Activated CD4-positive, alpha-beta T cell treated with anti-CD3 and anti-CD28 coated beads for 36 hours (primary cell): Measurements from ENCODE around the gene CIB1. TPM values are rescaled to one million over a fixed set of nuclear protein-coding genes. Genes with fewer than 3 reads are reported as not detected.
A peak's percentile ranks its signal among the peaks of the same experiment; 100 is the strongest.

Experiments
- ATAC-seq: fragments of 200-7000 bp; cut with Tn5 transposase; one replicate; pipeline ENCODE4 v1.10.0; 2021; ENCODE audit warnings: mild to moderate bottlenecking, moderate library complexity
- CTCF ChIA-PET: fragments of 350-600 bp; sonication (Branson Sonifier 250); formaldehyde crosslinking; loops from one replicate; lab custom pipeline; 2021; ENCODE audit warnings: antibody characterized with exemption; lab: Charles Lee
- POLR2A ChIA-PET: fragments of 350-600 bp; sonication (Branson Sonifier 250); formaldehyde crosslinking; loops from one replicate; lab custom pipeline; 2021; ENCODE audit warnings: antibody characterized with exemption, inconsistent platforms; lab: Charles Lee
- DNase-seq: peaks from one replicate; pipeline ENCODE4 v3.0.0-alpha.2; 2020
- H3K27ac Mint-ChIP-seq: one replicate; pipeline ENCODE4 v1.8.0; 2021; ENCODE audit warnings: mixed read lengths
- H3K27me3 Mint-ChIP-seq: one replicate; pipeline ENCODE4 v1.8.0; 2021; ENCODE audit warnings: mixed read lengths
- H3K36me3 Mint-ChIP-seq: one replicate; pipeline ENCODE4 v1.8.0; 2021; ENCODE audit warnings: low read depth, mixed read lengths
- H3K4me1 Mint-ChIP-seq: one replicate; pipeline ENCODE4 v1.8.0; 2021; ENCODE audit warnings: mixed read lengths
- H3K4me3 Mint-ChIP-seq: one replicate; pipeline ENCODE4 v1.8.0; 2021; ENCODE audit warnings: mild to moderate bottlenecking, moderate library complexity, mixed read lengths
- H3K9me3 Mint-ChIP-seq: one replicate; pipeline ENCODE4 v1.8.0; 2021; ENCODE audit warnings: low read depth, mixed read lengths
- intact Hi-C, 2 experiments: fragments of 100-400 bp; cut with DNase I in 1 of 2; cut with micrococcal nuclease in 1 of 2; formaldehyde crosslinking; loops; one replicate each; pipeline versions ENCODE4 v1.14.2 to v1.15.1; 2022 to 2024; cut with DNase I, micrococcal nuclease
- total RNA-seq, 2 experiments: library from RNA; stranded (reverse); gene quantifications; one replicate each; pipeline ENCODE4 v1.2.3, GENCODE V29; 2021

The CIB1 gene
- total RNA-seq, 2 experiments from 2014 or later, result 135 to 140 TPM

DNA sequence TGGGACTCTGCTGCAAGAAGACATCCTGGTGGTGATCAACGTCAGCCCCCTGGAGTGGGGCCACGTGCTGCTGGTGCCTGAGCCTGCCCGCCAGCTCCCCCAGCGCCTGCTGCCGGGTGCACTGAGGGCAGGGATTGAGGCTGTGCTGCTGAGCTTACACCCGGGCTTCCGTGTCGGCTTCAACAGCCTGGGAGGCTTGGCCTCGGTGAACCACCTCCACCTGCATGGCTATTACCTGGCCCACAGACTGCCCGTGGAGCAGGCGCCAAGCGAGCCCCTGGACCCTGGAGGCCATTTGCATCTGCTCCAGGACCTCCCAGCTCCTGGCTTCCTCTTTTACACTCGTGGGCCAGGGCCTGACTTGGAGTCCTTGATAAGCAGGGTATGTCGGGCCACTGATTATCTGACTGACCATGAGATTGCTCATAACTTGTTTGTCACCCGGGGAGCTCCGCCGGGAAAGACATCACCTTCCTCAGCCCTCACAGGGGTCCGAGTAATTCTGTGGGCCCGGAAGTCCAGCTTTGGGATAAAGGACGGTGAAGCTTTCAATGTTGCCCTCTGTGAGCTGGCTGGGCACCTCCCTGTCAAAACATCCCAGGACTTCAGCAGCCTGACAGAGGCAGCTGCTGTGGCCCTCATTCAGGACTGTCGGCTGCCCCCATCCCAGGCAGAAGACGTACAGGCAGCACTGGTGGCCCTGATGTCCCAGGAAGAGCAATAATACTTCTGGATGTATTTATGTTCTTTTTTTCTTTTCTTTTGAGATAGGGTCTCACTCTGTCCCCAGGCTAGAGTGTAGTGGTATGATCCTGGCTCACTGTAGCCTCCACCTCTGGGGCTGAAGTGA is 7.8 kb upstream of the CIB1 start:
- H3K36me3 Mint-ChIP-seq, result peaks cover 8% of the 10 kb centered on the region
- DNase-seq, result no peak
- ChIA-PET CTCF (interaction anchor here (0.6 kb wide), 1 partner anchor 182 kb away, joined by 3 read pairs; no protein-coding TSS in a partner anchor), POLR2A (no interaction called here)
- H3K27ac Mint-ChIP-seq, result no peak overlapping the region
- H3K9me3 Mint-ChIP-seq, result no peaks in the 10 kb centered on the region
- no peaks in the 10 kb centered on the region for H3K27me3 Mint-ChIP-seq
- H3K4me1 Mint-ChIP-seq, result peaks cover 3% of the 10 kb centered on the region
- H3K4me3 Mint-ChIP-seq, result no peak overlapping the region
- no peak for ATAC-seq
- intact Hi-C loops, result no loop called here

DNA sequence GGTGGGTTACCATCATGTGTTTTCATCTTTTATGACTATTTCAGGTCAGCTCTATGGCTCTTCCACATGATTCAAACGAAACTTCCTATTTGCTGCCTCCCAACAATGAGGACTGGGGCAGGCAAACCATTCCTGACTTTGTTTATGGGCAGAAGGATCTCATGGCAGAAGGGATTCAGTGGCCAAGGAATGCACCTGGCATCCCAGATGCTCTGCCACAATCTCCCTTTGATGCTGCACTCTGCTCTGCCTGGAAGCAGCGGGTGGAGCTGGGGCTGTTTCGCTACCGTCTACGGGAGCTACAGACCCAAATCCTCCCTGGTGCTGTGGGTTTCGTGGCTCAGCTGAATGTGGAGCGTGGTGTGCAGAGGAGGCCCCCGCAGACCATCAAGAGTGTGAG is 7.1 kb upstream of the CIB1 start:
- no peak for DNase-seq
- no peaks in the 10 kb centered on the region for H3K27me3 Mint-ChIP-seq
- no peak overlapping the region for H3K27ac Mint-ChIP-seq
- intact Hi-C loops, result no loop called here
- ChIA-PET POLR2A (no interaction called here), CTCF (no interaction called here)
- H3K9me3 Mint-ChIP-seq, result no peaks in the 10 kb centered on the region
- H3K36me3 Mint-ChIP-seq, result peaks cover 13% of the 10 kb centered on the region
- no peak overlapping the region for H3K4me3 Mint-ChIP-seq
- ATAC-seq, result no peak
- H3K4me1 Mint-ChIP-seq, result peaks cover 3% of the 10 kb centered on the region

DNA sequence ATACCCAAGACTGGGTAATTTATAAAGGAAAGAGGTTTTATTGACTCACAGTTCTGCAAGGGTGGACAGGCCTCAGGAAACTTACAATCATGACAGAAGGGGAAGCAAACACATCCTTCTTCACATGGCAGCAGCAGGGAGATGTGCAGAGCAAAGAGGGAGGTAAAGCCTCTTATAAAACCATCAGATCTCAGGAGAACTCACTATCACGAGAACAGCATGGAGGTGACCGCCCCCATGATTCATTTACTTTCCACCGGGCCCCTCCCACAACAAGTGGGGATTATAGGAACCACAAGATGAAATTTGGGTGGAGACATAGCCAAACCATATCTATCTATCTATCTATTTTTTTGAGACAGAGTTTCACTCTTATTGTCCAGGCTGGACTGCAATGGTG is 5.6 kb upstream of the CIB1 start:
- intact Hi-C loops, result no loop called here
- POLR2A ChIA-PET, result no interaction called here

DNA sequence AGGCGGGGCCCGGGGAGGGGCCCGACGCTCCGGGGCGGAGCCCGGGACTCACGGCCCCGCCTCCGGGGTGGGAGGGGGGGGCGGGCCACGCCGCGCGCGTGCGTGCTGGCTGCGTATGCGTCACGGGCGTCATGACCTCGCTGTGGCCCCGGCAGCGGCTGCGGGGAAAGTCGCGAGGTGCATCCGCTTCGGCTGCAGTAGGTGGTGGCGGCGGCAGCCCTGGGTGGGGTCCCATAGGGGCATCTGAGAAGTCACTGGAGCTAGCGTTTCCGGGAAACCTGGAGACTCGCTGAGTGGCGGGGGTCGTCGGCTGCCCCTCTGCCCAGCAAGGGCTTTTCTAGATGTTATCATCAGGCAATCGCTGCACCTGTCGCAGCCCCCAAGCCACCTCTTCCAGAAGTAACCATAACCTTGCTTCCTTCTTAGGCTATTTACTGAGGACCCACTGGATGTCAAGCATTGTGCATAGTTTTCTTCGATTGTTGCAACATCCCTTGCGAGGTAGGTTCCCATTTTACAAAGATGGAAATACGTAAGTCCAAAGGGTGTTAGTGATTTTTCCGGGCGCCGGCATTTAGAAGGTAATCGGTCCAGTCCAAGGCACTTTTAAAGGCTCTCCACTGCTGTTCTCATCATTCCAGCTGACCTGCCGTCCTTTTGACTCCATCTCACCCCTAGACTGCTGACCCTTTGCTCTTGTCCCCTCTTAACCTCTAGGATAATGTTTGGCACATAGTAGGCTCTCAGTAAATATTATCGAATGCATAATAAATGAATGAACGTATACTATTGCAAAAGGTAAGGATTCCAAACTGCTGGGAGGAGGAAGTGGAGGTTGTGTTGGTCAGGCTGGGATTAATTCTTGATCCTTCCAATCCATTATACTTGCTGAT is 601 bp upstream of the CIB1 start, which contains the start of gene GDPGP1:
TSS of gene GDPGP1 (plus strand) at position 114 of the 893 bp plus-strand sequence. CDS start 6,700 bp downstream, outside the sequence.
- Mint-ChIP-seq H3K4me3 (peak within 1 kb of the TSS; percentile 99), H3K27ac (peak within 1 kb of the TSS; percentile 97), H3K27me3 (no peaks in the 10 kb centered on the region), H3K36me3 (peaks cover 43% of the 10 kb centered on the region), H3K4me1 (peaks cover 44% of the 10 kb centered on the region), H3K9me3 (no peaks in the 10 kb centered on the region)
- ATAC-seq (no peak), DNase-seq (no peak)
- ChIA-PET CTCF (interaction anchor here (0.5 to 2.1 kb wide), 12 partner anchors 13 to 811 kb away, joined by 3 to 9 read pairs (median 4); partner anchors contain the start of genes NGRN, SEMA4B, TTLL13 and ZNF710), POLR2A (interaction anchor here (0.6 to 1.5 kb wide), 8 partner anchors 18 to 697 kb away, joined by 3 to 6 read pairs (median 4); partner anchors contain the start of gene SEMA4B)
- intact Hi-C loops, result loop anchor here (1.0 to 5.0 kb wide), 12 partner anchors 15 to 701 kb away; partner anchors contain the start of genes NGRN (in 2 of the 2), AP3S2 (in 1 of the 2), IDH2 (in 1 of the 2) and IQGAP1 (in 1 of the 2)

More for the DNA sequence above, 5.6 kb upstream of the CIB1 start:
- CTCF ChIA-PET, result no interaction called here
- no peak overlapping the region for H3K4me3 Mint-ChIP-seq
- H3K27ac Mint-ChIP-seq, result peak overlapping the region; percentile 52
- no peaks in the 10 kb centered on the region for H3K9me3 Mint-ChIP-seq
- ATAC-seq (peak; percentile 23), DNase-seq (peak; percentile 20)
- no peaks in the 10 kb centered on the region for H3K27me3 Mint-ChIP-seq
- H3K4me1 Mint-ChIP-seq, result peaks cover 11% of the 10 kb centered on the region
- peaks cover 15% of the 10 kb centered on the region for H3K36me3 Mint-ChIP-seq

DNA sequence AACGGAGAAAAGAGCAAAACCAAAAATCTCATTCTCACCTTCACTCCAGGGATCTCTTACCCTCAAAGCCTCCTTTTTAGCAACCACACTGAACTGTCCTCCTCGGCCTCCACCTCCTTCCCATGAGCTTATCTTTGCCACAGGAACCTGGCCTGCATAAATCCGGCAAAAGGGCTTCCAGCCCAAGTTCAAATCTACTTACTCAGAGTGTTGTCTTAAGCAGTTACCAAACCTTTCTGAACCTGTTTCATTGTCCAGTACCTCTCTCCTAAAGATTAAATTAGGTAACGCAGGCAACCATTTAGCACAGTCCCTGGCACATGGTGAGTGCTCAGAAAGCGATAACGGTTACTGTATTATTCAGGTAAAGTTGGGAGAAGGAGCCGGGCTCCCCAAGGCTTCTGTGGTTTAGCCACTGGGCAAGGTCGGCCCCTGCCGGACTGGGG is 777 bp downstream of the CIB1 start:
- Mint-ChIP-seq H3K4me1 (peaks cover 46% of the 10 kb centered on the region), H3K4me3 (peak overlapping the region; percentile 99), H3K36me3 (peaks cover 44% of the 10 kb centered on the region), H3K27ac (peak overlapping the region; percentile 97), H3K27me3 (no peaks in the 10 kb centered on the region), H3K9me3 (no peaks in the 10 kb centered on the region)
- intact Hi-C loops, result loop anchor here (1.0 to 5.0 kb wide), 9 partner anchors 49 to 541 kb away; partner anchors contain the start of genes IDH2 (in 2 of the 2), BLM (in 1 of the 2), PEX11A (in 1 of the 2) and WDR93 (in 1 of the 2)
- ChIA-PET POLR2A (interaction anchor here (0.5 to 1.5 kb wide), 7 partner anchors 24 to 698 kb away, joined by 3 to 9 read pairs (median 4); partner anchors contain the start of genes AP3S2, NGRN and SEMA4B), CTCF (interaction anchor here (0.6 to 3.0 kb wide), 11 partner anchors 16 to 132 kb away, joined by 3 to 13 read pairs (median 4); partner anchors contain the start of genes SEMA4B and TTLL13)
- DNase-seq (no peak), ATAC-seq (no peak)

DNA sequence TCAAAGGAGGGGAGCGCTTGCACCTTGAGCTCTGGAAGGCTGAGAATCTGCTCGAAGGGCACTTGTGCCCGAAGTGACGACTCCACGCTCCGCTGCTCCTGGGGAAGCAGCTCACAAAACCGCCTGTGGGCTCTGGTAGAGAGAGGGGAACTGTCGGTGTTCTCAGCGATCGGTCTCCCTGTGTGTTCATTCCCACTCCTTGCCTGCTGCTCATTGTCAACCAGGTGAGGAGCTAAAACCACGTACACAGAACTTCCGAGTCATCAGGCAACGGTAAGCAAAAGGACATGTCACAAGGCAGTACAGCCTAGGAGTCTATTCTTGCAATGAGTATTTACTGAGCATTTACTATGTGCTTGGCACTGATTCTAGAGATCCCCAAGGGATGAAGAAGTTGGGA is 1.5 kb downstream of the CIB1 start:
- Mint-ChIP-seq H3K27ac (peak overlapping the region; percentile 97), H3K4me1 (peaks cover 46% of the 10 kb centered on the region), H3K27me3 (no peaks in the 10 kb centered on the region), H3K36me3 (peaks cover 44% of the 10 kb centered on the region), H3K4me3 (peak overlapping the region; percentile 99), H3K9me3 (no peaks in the 10 kb centered on the region)
- intact Hi-C loops, result loop anchor here (5.0 kb wide), 4 partner anchors 130 to 540 kb away; partner anchors contain the start of genes IDH2 (in 1 of the 2), PEX11A (in 1 of the 2), WDR93 (in 1 of the 2) and ZNF710 (in 1 of the 2)
- DNase-seq (peak; percentile 50), ATAC-seq (peak; percentile 7)
- ChIA-PET POLR2A (interaction anchor here (0.6 to 1.3 kb wide), 3 partner anchors 11 to 338 kb away, joined by 3 to 4 read pairs (median 3); partner anchors contain the start of gene AP3S2), CTCF (interaction anchor here (0.6 to 3.0 kb wide), 8 partner anchors 10 to 199 kb away, joined by 3 to 13 read pairs (median 4); no protein-coding TSS in a partner anchor)

DNA sequence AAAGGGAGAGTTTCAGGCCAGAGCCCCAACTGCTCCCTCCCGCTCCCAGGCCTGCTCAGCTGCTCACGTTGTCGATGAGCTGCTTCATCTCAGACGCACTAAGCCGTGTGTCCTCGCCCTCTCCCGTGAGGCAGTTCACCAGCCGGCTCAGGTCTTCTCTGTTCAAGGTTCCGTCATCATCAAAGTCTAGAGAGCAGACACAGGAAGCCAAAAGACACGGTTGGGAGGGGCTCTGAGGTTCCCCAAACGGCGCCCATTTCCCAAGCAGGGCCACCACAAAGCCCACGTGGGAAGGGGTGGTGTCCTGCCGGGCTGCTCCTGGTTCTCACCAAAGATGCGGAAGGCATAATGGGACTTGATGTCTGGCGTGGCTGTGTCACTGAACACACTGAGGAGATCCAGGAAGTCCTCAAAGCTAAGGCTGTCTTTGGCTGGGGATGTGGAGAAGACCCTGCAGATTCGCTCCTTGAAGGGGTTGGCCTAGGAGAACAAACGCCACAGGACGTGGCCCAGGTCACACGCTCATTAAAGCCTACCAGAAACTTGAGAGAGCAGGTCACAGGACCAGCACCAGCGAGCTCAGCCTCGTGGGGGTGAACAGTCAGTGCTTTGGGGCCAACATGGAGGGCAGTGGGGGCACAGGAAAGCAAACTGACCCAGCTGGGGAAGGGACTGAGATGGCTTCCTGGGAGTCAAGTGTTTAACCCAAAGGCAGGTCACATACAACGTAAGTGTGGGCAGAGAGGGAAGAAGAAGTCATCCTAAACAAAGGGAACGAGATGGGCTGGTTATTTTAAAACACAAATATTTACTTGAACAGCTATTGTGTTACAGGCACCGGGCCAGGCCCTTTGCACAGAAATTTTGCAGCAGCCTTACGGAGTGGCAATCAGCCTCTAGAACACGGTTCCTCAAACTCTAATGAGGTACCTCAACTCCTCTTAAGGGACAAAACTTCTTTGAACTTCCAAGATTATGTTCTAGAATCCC is 2.4 kb downstream of the CIB1 start:
- DNase-seq (peak; percentile 85), ATAC-seq (peak; percentile 69)
- no peaks in the 10 kb centered on the region for H3K27me3 Mint-ChIP-seq
- H3K9me3 Mint-ChIP-seq, result no peaks in the 10 kb centered on the region
- POLR2A ChIA-PET, result interaction anchor here (0.6 to 1.3 kb wide), 2 partner anchors 10 to 36 kb away, joined by 3 read pairs; no protein-coding TSS in a partner anchor
- intact Hi-C loops, result loop anchor here (1.0 to 5.0 kb wide), 6 partner anchors 30 to 539 kb away; partner anchors contain the start of genes SEMA4B (in 2 of the 2), IDH2 (in 1 of the 2), PEX11A (in 1 of the 2) and WDR93 (in 1 of the 2)
- peak overlapping the region; percentile 99 for H3K4me3 Mint-ChIP-seq
- H3K27ac Mint-ChIP-seq, result peak overlapping the region; percentile 97
- H3K4me1 Mint-ChIP-seq, result peaks cover 46% of the 10 kb centered on the region
- peaks cover 42% of the 10 kb centered on the region for H3K36me3 Mint-ChIP-seq
- CTCF ChIA-PET, result interaction anchor here (0.5 to 3.0 kb wide), 9 partner anchors 9 to 330 kb away, joined by 3 to 13 read pairs (median 4); no protein-coding TSS in a partner anchor

DNA sequence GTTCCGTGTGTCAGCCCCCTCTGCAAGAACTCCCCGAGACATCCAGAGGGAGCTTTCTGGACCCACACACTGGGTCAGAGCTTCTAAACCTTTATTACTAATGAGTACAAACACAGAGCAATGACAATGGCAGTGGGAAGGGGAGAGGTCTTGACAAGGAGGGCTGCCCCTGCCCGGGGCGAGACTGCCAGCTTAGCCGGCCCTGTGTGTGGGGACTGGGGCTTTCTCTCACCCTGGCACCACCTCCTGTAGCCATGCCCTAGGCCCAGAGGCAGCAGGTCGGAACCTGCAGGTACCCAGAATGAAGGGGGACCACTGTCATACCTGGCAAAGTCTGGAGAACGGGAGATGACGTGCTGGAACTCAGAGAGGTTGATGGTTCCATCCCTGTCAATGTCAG is 3.1 kb downstream of the CIB1 start:
- peaks cover 46% of the 10 kb centered on the region for H3K4me1 Mint-ChIP-seq
- H3K36me3 Mint-ChIP-seq, result peaks cover 39% of the 10 kb centered on the region
- H3K9me3 Mint-ChIP-seq, result no peaks in the 10 kb centered on the region
- DNase-seq, result no peak
- no peak for ATAC-seq
- ChIA-PET CTCF (interaction anchor here (1.0 to 3.0 kb wide), 5 partner anchors 9 to 88 kb away, joined by 3 to 13 read pairs (median 5); no protein-coding TSS in a partner anchor), POLR2A (no interaction called here)
- intact Hi-C loops, result loop anchor here (1.0 to 5.0 kb wide), 6 partner anchors 29 to 538 kb away; partner anchors contain the start of genes SEMA4B (in 2 of the 2), IDH2 (in 1 of the 2), PEX11A (in 1 of the 2) and WDR93 (in 1 of the 2)
- no peaks in the 10 kb centered on the region for H3K27me3 Mint-ChIP-seq
- peak overlapping the region; percentile 99 for H3K4me3 Mint-ChIP-seq
- H3K27ac Mint-ChIP-seq, result peak overlapping the region; percentile 97

DNA sequence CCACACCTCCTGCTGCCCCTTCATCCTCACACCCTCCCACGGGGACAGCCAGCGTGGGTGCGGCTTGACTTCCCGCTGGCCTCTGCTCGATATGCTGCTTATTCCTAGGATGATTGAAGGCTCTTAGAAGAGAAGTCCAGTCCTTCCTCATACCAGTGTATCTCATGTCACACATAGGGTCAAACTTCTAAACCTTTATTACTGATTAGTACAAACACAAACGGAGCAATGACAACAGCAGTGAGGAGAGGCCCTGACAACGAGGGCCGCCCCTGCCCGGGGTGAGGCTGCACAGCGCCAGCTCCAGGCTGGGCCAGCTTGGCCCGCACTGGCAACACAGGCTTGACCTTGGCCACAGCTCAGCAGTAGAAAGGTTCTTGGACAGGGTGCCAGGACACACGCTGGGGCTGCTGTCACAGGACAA is 3.7 kb downstream of the CIB1 start:
- ChIA-PET CTCF (interaction anchor here (1.6 to 2.1 kb wide), 2 partner anchors 8 to 11 kb away, joined by 5 to 11 read pairs; no protein-coding TSS in a partner anchor), POLR2A (no interaction called here)
- Mint-ChIP-seq H3K9me3 (no peaks in the 10 kb centered on the region), H3K27me3 (no peaks in the 10 kb centered on the region), H3K4me1 (peaks cover 44% of the 10 kb centered on the region), H3K4me3 (peak overlapping the region; percentile 99), H3K36me3 (peaks cover 39% of the 10 kb centered on the region), H3K27ac (peak overlapping the region; percentile 97)
- intact Hi-C loops, result loop anchor here (2.0 to 5.0 kb wide), 5 partner anchors 29 to 538 kb away; partner anchors contain the start of genes IDH2 (in 1 of the 2), PEX11A (in 1 of the 2), SEMA4B (in 1 of the 2) and WDR93 (in 1 of the 2)
- ATAC-seq (no peak), DNase-seq (no peak)
